Stimulated activated CD4-positive, alpha-beta T cell treated with anti-CD3 and anti-CD28 coated beads, Interleukin-4, amount 100 ng/mL, for 48 hours (primary cell): ENCODE data around the gene SLC4A2.

Source experiments
- DNase-seq, 2 donors: peaks; one replicate each; pipeline ENCODE4 v3.0.0-alpha.2; 2020; ENCODE audit warnings: low read depth in 2 of 2

Gene SLC4A2

GRCh38 chr7:151095123-151095797, 35.9 kb downstream of the SLC4A2 start:
- no peak for DNase-seq

DNA sequence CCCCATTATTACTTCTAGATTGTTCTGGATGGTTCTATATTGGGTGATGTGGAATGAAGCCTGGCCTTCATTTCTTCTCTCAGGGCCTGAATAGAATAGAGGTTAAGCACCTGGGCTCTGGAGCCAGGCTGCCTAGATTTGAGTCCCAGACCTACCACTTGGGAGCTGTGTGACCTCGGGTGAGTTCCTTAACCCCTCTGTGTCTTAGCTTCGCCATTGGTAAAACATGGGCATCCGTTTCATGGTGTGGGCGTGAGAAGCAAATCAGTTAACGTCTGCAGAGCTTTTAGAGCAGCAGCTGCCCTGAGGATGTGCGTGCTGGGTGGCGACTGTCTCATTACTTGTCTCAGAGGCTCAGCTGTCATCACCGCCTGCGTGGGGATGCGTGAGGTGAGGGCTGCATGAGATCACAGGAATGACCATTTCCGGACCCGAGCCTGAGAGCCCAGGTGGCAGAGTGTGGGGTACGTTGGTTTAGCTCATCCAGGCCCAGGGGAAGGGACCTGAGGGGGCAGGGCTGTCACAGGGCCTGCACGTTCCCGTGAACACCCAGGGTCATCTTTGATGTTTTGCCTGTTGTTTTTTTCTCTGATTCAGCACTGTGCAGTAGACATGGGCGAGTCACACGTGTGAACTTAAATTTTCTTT, 36.6 kb downstream of the SLC4A2 start:
- no peak for DNase-seq

- DNase-seq: no peak
Observed at GRCh38 chr7:151099486-151100211, 40.3 kb downstream of the SLC4A2 start.

DNA sequence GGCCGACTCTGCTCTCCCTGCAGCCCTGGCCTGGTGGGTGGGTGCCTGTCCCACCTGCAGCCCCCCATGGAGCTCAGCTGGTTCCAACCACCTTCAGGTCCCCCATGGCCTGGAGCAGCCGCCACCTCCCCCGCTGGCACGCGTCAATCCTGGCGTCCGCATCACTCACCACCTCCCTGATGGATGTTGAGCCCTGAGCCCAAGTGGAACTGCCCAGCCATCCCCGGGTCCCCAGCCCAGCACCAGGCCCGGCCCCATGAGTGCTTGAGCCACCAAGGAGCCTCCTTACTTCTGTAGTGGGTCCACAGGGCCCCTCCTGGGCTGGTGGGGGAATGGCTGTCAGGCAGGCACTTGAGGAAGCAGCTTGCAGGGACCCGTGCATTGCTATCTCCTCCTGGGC, 41.5 kb downstream of the SLC4A2 start:
- no peak for DNase-seq

DNA sequence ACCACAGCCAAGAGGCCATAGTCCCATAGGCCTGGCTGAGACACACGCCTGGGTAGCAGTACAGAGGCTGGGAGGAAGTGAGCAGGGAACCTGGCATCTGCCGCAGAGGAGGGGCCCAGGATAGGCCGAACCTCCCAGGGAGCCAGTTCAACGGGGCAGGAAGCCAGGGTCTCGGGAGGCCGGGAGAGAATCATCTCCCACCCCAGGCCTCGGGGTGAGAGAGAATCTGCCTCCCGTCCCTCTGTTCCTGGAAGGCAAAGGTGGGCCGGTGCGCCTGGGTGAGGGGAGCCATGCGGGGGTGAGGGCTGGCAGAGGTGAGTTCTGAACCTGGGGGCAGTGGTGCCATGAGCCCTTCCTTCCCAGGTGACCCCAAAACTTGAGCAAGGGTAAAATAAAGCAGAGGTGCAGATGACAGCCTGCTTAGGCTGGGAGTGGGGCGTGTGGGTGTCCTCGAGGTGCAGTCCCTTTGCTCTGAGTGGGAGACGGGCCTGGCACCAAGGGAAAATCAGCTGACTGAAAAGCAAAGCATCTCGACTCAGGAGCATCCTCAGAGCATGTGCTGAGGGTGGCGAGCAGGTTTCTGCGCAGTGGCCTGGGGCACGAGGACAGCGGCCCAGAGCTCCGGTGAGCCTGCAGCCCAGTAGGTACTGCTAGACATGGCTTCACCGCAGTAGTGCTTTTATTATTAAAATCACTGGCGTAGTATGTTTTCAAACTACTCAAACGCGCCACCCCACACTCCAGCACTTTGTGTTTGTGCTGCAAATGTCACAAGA, 42.4 kb downstream of the SLC4A2 start:
- DNase-seq: no peak

GRCh38 chr7:151102991-151103390, 43.6 kb downstream of the SLC4A2 start:
- no peak for DNase-seq

DNA sequence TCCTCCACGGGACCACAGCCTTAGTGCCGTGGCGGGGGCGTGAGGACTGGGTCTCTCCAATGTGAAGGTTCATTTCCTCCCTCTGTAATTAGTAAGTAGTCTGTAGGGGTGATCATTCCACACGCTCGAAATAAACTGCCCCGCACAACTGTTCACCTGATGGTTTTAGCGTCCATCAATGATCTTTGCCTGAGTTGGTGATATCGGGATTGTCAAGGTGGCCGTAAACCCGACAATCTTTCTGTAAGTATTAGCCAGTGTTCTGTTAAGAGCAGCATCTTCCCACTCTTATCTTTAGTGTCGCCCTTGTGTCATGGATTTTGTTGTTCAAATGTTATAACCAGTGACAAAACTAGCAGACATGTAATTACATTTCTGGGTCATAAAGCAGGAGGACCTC, 44.6 kb downstream of the SLC4A2 start:
- no peak for DNase-seq

GRCh38 chr7:151104411-151105235, 45.2 kb downstream of the SLC4A2 start:
- no peak for DNase-seq

DNA sequence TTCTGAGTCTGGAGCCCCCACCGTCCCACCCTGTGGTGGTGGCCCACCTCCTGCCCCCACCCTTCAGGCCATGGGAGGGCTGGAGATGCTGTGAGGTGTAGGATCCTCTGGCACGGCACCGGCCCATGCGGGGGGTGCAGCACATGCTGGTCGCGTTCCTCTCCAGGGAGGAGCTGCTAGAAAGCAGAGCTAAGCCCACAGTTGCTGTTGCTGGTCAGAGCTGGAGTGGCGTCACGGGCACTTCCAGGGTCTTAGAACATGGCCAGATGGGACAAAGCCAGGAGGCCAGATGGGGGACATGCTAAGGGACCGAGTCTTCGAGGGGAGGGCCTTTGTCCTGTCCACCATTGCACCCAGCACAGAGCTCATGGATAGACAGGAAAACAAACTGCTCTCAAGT, 48.5 kb downstream of the SLC4A2 start:
- no peak for DNase-seq

DNA sequence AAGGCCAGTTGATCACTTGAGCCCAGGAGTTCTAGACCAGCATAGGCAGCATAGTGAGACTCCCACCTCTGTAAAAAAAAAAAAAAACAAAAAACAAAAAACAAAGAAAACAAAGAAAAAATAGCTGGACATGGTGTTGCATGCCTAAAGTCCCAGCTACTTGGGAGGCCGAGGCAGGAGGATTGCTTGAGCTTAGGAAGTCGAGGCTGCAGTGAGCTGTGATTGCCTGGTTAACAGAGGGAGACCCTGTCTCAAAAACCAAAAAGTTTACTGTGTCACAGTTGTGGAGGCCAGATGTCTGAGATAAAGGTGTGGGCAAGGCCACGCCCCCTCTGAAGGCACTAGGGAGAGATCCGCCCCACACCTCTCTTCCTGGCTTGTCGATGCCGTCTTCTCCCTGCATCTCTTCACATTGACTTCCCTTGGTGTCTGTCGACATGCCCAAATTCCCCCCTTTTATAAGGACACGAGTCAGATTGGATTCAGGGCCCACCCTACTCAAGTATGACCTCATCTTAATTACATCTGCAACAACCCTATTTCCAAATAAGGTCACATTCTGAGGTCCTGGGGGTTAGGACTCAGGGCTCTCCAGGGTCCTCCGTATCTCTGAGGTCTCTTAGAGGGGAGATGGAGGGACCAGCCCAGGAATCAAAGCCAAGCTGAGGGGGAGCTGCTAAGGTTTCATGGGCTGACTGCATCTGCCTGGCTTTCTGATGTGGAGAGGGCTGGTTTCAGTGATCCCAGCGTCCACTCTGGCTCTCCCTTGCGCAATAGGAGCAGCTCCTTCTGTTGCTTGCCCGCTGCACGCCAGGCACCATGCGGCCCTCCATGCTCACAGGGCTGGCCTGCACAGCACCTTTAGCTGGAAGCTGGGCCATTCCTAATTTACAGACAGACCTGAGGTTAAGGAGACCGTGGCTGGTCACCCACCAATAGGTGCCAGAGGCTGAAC, 50.0 kb downstream of the SLC4A2 start:
- DNase-seq: no peak

GRCh38 chr7:151110236-151110940, 51.0 kb downstream of the SLC4A2 start:
- DNase-seq: no peak

GRCh38 chr7:151110941-151111645, 51.7 kb downstream of the SLC4A2 start:
- DNase-seq: peak; percentile 70 to 72

GRCh38 chr7:151113344-151114150, 54.2 kb downstream of the SLC4A2 start:
- DNase-seq: no peak

GRCh38 chr7:151114151-151115090, 55.0 kb downstream of the SLC4A2 start:
- no peak for DNase-seq

- peak; percentile 30 to 36 for DNase-seq
Observed at GRCh38 chr7:151115121-151115835, 55.9 kb downstream of the SLC4A2 start.

DNA sequence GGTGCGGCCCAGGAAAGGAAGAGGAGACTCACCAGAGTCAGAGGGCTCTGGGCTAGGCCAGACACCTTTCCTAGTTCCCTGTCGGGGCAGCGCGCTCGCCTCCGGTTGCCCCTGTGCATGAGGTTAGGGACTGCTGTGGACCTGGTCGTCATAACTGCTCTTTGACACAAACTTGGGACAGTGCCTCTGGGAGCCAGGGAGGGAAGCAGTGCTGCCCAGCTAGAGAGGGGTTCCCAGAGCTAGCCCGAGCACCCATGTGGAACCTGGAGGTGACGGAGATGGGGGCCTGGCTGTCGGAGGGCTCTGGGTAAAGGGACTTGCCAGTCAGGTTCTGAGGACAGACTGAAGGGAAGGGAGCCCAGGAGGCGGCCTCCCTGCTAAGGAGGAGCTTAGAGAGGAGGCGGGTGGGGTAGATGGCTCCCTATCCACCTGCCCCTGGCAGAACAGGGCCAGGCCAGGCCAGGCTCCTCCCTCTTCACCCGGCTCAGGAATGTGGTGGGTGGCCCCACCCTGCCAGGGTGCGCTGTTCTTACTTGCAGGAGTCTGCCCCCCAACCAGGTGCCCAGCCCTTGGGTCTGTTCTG, 56.5 kb downstream of the SLC4A2 start:
- no peak for DNase-seq
